Stimulated activated CD8-positive, alpha-beta memory T cell treated with anti-CD3 and anti-CD28 coated beads, Interleukin-12 subunit alpha, Interleukin-12 subunit beta, amount 100 ng/mL, for 4 hours (primary cell): ENCODE results near the gene PKD1.
"Not testable (repeated sequence)": the region's sequence is repeated elsewhere in the genome, so short reads cannot be mapped to it uniquely, and the experiment has no call there.

Source experiments
- DNase-seq: peaks from one replicate; pipeline ENCODE4 v3.0.0-alpha.2; 2020; ENCODE audit warnings: low read depth

Gene PKD1

DNA sequence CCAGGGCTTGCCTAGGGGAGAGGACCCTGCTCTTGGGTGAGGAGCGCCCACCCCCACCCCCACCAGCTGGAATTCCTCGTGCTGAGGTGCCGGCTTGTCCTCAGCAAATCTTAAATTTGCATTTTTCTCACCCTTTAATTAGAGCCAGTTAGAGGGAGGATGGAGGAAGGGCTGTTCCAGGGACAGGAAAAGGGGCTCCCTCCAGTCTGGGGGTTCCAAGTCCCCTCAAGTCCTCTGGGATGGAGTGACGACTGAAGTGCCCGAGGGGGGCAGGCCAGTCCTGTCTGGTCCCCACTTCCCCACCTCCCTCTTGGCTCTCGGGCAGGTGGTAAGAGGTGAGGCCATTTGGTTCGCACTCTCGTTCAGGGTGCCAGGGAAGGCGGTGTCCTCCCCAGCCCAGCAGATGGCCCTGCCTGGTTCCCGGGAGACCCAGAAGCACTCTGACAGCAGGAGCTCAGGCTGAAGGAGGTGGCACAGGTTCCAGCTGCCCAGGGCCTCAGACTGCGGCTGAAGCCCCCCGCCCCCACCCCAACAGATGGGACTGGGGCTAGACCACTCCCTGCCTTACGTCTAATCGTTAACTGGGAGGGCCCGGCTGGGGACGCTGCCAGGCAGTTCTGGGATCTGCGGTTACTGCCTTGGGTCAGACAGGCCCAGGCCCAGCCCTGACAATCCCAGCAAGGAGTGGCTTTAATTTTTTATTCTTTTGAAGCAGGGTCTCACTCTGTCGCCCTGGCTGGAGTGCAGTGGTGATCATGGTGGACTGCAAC is 14.9 kb upstream of the PKD1 start:
- DNase-seq: no peak

DNA sequence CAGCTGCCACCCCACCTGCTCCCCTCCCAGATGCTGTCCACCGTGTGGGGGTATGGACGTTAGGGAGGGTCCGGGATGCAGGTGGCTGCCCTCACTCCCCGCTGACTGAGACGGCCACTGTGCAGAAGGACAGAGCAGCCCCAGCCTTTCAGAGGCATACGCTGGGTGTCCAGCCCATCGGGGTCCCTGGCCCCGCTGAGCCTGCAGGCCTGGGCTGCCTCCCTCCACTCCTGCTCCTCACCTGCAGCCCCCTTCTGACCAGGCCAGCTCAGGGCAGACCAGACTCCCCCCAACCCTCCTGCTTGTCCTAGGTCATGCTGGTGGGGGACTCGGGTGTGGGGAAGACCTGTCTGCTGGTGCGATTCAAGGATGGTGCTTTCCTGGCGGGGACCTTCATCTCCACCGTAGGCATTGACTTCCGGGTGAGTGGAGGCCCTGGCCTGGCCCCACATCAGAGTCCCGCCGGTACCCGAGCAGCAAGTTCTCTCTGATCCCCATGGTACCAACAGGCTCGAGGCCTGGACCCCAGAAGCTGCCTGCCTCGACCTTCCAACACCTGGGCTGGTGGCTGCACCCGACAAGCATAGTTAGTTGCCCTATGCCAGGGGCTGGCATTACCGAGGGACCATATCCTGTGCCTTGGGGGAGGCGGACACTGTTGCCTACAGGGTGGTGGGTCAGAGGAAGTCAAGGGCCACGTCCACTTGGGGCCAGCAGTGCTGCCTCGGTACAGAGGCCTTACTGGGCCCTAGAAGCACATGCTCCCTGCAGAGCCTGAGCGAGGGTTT is 14.1 kb upstream of the PKD1 start:
- DNase-seq: no peak

DNA sequence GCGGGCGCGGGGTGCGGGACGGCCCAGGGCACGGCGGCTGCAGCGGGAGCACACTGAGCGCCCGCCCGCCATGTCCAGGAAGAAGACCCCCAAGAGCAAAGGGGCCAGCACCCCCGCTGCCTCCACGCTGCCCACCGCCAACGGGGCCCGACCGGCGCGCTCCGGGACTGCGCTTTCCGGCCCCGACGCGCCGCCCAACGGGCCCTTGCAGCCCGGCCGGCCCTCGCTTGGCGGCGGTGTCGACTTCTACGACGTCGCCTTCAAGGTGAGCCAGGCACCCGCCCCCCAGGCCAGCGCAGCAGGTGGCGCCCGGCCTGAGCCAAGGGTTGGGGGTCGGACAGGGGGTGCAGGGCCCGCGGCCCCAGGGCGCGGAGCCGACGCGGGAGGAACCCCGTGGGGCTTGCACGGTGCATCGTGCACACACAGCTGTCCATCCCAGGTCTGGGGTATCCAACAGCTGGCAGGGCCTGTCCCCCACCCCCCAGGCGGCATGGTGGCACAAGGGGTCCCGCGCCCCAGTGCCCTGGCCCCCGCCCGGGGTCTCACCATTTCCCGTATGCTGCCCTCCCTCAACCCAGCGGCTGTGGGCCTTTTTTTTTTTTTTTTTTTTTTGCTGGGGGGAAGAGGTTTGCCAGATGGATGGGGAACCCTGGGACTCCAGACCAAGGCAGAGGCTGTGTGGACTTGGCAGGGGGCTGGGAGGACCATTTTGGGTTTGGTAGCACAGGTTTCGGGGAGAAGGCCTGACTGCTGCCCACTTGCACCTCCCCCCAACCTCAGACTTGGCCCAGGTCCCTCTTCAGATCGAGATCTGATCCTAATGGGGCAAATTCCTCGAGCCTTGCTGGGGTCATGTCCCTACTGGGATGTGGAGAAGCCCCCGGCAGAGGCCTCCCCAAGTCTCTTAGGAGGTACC is 13.3 kb upstream of the PKD1 start:
- no peak for DNase-seq

DNA sequence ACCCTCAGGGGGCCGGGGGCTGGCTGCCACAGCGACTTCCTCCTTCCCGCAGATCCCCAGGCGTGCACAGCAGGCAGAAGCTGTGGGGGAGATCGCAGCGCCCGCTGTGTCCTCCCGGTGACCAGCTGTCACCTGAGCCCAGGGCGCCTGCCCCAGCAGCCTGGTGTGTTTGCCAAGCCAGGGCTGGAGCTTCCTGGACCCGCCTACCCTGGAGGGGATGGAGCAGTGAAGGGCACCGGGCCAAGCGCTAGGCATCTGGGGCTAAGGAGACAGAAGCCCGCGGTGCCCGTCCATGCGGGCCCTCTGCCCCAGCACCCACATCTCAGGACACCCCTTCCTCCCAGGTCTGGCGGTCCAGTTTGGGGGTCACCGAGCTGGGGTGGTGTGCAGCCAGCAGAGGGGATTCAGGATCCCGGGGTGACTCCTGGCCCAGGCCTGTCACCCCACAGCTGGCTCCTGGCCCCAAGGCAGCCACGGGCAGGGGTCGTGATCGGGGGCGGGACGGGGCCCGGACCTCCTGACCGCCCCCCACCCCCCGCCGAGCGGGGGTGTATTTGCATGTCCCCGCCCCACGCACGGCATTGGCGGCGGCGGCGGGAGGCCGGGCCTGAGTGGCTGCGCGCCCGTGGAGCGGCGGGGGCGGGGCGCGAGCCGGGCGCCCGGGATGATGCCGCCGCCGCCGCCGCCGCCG is 12.4 kb upstream of the PKD1 start, which contains the start of gene RAB26:
Gene RAB26 (plus strand): TSS at position 645 of the 691 bp plus-strand sequence. CDS start 159 bp downstream, outside the sequence.
- peak; percentile 30 for DNase-seq

DNA sequence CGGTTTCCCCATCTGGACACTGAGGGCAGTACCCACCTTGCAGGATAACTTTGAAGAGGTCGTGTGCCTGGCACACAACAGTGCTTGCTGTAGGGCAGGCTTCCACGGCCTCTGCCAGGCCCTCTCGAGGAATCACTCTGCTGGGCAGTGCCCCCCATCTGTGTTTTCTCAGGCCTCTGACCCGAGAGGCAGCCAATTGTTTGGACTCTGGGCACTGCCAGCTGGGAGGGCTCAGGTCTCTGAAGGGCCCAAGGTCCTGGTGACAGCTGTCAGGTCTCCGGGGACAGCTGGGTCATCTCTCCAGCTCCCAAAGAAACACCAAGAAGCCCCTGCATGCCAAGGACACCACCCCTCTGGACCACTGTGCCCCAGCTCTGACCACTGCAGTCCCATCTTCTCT is 11.7 kb upstream of the PKD1 start:
- DNase-seq: no peak

DNA sequence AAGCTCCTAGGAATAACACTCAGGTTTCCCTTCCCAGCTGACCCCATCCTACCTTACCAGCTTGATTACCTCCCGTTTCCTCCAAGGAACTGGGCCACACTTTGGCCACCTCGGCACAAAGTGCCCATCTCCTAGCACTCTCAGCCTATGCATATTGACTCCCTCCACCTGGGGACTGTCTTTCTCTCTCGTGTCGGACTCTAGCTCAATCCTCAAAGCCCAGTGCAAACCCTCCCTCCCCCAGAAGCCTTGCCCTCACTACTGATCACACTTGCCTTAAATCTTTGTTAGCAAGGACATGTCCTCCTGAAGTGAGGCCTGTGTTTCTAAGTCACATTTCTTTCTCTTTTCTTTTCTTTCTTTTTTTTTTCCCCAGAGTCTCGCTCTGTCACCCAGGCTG is 10.1 kb upstream of the PKD1 start:
- no peak for DNase-seq

DNA sequence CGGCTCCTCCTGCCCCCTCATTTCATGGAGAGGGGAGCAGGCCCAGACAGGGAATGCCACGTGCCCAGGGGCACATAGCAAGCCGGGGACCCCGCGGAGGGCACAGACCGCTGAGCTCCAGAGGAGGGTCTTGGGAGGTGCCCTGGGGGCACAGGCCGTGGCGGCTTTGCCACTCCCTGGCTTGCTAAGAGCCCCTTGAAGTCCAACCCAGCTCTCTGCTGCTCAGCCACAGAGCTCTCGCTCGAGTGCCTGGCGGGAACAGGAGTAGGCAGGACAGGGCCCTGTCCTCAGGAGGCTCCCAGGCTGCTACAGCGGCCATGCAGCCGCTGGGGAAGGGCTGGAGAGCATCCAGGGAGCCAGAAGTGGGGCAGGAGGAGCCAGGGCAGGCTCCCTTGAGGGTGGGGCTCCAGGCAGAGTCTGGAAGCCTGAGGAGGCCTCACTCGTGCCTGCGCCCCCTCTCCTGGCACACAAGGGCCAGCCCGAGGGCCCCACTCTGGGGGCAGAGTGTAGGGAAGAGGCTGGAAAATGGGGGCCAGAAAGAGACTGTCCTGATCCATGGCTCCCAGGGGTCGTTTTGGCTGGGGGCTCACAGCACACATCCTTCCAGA is 8.3 kb upstream of the PKD1 start:
- no peak for DNase-seq

DNA sequence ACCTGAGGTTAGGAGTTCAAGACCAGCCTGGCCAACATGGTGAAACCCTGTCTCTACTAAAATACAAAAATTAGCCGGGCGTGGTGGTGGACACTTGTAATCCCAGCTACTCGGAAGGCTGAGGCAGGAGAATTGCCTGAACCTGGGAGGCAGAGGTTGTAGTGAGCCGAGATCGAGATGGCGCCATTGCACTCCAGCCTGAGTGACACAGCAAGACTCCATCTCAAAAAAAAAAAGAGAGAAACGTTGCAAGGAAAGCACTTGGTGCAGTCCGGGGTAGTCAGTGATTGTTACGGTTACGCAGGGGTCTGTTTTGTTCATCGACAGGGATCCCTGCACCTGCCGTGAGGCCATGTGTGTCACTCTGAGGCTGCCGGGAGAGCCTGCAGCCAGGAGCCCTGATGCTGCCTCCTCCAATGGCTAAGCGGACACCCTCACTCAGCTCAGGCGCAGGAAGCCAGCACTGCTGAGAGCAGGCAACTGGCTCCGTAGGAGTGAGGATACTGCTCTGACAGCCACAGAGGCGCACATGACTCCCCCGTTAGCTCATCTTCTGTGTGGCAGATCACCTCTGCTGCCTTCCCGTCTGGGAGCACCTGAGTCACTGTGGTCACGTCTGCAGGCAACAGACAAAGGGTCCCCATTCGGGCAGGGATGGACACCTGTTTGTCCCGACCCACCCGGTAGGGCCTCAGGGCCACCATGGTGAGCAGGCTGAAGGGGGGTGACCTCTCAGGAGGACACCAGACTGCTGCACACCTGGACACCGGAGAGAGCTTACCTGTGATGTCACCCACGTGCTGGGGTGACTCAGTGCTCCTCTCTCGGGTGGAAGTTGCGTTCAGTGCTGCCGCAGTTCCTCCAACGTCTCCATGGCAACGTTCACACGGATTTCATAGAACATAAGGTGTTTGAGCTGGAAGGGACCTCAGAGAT is 7.5 kb upstream of the PKD1 start:
- DNase-seq: no peak

DNA sequence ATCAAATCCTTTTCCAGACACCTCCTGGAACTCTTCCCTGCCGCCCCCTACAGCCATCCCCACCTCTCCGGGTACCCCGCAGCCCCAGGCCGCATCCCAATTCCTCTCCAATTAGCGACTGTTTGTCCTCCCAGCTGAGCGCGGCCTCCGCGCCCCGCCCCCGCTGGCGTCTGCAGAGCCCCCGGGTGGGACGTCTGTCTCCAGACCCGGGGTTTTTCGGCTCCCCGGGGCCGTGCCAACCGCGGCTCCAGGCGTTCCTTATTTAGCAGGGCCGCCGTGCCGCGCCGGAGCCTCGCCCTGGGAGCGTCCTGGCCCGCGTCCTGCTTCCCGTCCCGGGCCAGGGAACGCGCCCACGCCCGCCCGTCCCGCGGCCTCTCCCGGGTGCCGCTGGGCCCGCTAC is 627 bp downstream of the PKD1 start:
- DNase-seq: not testable (repeated sequence)

DNA sequence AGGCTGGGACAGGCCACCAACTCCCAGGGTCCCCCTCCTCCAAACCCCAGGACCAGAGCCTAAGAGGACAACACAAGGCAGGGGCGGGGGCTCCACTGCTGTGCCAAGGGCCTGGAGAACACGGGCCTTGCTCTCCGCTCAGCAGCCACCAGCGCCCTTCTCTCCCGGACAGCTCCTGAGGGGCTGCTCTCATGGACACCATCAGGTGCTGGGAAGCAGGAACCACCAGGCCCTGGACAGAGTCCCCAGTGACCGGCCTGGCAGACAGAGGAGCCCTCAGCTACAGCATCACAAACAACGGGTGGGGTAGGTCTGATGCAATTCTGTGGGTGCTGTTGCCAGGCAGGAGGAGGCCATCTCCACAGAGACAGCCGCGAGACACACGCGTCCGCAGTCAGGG is 1.9 kb downstream of the PKD1 start:
- DNase-seq: not testable (repeated sequence)

DNA sequence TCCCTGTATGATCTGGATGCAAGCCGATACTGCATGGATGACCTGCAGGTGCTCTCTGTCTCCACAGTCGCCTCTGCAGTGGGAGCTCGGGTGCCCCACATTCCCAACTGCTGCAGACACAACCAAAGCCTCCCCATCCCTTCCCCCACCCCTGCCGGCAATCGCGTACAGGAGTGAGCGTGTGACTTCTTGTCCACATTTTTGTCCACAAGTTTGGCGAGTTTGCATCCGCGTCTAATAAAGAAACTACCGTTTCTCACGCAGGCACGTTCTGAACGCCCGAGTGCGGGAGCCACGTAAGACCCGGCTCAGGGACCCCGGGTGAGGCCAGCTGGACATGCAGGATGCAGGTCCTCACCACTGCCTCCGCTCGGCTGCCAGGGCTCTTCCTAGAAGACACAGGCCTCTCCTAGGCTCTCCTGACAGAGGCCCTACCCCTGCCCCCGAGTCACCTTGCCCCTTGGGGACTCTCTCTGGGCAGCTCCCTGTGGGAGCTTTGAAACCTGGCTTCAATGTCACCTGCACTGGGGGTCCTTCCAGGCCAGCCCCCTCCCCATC is 5.7 kb downstream of the PKD1 start:
- not testable (repeated sequence) for DNase-seq

DNA sequence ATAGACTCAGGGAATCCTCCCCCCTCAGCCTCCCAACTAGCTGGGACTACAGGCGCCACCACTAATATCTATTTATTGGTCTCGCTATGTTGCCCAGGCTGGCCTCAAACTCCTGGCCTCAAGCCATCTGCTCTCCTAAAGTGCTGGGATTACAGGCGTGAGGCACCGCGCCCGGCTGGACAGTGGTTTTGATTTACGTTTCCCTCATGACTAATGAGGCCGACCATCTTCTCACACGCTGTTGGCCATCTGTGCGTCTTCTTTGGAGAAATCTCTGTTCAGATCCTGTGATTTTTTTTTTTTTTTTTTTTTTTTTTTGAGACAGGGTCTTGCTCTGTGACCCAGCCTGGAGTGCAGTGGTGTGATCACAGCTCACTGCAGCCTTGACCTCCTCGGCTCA is 6.4 kb downstream of the PKD1 start:
- not testable (repeated sequence) for DNase-seq

DNA sequence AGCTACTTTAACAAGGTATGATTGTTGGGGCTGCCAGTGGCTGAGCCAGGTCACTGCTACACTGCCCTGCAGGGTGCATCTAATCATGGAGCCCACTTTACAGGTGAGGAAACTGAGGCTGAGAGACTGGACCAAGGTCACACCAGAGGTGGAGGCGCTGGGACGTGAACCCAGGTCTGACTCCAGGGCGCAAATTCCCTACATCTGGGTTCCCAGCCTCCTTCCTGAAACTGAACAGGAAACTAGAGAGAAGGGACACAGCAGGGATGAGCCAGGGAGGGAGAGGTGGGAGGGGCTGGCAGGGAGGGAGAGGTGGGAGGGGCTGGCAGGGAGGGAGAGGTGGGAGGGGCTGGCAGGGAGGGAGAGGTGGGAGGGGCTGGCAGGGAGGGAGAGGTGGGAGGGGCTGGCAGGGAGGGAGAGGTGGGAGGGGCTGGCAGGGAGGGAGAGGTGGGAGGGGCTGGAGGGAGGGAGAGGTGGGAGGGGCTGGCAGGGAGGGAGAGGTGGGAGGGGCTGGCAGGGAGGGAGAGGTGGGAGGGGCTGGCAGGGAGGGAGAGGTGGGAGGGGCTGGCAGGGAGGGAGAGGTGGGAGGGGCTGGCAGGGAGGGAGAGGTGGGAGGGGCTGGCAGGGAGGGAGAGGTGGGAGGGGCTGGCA is 7.9 kb downstream of the PKD1 start:
- DNase-seq: not testable (repeated sequence)

DNA sequence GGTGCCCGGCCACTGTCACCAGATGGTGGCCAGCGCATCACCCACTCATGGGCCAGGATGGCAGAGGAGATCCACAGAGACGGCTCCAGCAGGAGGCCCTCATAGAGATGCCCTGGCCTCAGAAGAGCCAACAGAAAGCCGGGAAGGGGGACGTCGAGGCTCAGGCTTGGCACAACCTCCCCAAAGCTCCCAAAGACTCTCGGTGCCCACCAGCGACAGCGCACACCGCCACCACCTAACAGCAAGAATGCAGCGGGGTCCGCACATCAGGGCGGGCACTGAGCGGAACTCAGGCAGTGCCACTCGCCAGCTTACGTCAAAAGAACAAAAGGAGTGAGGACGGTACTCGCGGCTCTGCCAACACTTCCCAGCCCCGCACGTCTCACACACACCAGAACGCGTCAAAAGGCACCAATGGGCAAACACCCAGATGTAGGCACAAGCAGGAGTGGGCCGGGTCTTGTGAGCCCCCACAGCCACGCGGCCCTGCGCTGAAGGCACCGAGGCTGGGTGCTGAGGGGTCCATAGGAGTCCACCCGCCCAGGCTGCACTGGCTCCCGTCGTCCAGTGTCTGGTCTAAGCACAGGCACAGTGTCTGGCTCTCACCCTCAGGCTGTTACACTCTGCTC is 8.7 kb downstream of the PKD1 start:
- DNase-seq: not testable (repeated sequence)

DNA sequence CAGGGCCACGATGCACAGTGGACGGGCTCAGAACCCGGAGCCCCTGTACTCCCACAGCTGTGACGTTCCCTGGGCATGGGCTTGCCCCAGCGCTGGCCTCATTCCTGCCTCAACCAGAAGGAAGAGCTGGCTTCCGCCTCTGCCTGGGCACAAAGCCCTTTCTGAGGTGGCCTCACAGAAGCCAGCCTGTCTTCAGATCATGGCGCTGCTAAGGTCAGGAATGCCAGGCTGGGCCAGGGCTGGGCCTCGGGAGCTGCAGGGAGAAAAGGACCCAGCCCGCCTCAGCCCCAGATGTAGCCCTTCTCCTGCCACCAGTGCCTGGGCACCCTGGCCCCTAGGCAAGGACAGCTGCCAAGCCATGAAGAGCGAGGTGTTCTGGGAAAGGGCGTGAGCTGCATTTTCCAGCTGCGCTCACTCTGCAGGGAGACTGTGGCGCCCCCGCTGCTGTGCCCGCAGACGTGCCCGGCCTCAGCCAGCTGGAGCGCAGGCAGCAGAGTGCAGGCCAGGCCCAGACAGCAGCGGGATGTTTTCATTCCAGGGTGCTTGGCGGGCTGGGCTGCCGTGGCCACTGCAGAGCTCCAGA is 9.4 kb downstream of the PKD1 start:
- not testable (repeated sequence) for DNase-seq

DNA sequence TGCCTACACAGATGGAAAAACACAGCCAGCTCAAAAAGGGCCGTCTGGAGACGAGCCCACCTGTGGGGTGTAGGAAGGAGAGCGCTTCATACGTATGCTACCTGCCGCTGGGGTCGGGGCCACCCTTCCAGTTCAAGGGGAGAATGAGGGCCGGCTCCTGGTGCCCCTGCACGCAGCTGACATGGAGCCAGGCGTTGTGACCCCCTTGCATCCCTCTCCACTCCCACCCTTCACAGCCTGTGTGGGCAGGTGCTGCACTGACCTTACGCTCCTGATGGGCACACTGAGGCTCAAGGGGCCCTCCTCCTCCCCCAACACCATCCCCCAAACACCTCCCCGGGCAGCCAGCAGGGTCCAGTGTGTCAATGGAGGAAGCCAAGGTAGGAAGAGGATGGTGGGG is 10.1 kb downstream of the PKD1 start:
- not testable (repeated sequence) for DNase-seq

DNA sequence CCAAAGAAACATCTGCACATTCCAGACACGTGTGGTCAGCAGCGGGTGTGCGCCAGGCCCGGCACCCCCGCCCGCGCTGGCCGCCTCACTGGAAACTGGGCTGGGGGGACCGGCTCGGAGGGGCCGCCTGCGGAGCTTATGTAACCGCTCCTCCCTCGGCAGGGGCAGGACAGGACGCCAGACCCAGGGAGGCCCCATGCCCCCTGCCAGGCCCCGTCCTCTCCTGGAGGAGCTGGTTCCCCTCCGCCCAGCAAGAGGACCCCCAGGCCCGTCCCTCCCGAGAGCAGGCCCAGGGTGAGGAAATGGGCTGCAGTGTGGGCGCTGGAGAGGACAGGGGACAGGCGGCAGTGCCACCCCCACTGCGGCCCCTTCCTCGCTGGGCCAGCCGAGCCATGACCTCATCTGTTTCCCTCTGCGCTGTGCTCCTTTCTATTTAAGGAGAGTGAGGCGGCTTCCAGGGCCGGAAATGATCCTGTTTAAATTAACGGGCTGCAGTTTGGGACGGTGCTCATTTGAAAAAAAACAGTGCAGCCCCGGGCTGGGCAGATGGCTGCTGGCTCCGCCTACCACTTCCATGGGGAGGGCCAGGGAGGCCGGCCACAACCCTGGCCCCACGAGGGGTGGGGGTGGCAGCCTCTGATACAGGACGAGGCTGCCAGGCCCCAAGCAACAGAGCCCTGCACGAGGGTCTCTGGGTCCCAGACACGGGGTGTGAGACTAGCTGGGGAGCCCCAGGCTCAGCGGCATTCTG is 10.8 kb downstream of the PKD1 start:
- DNase-seq: not testable (repeated sequence)

DNA sequence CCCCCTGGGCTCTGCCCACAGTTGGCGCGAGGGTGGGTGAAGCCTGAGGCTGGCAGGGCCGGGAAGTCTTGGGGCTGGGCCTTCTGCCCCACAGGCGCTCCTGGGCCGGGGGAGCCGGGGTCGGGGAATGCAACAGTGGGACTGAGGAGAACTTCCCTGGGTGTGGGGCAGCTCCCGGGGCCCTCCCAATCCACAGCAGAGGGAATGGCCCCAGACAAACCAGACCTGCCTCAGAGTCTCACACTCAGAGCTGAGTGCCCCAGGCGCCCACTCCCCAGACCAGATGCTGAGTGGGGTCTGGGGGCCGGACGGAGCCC is 11.4 kb downstream of the PKD1 start:
- DNase-seq: not testable (repeated sequence)
